Hypothalamus (tissue), 51 donors: ENCODE measurements around the gene MEGF10.

Experiments used
- DNase-seq, 51 donors: peaks; one replicate each; lab custom pipeline; 2025; lab: John Stamatoyannopoulos, UW

MEGF10 gene

GRCh38 chr5:127324756-127325155, 34.2 kb downstream of the MEGF10 start:
- no peak for DNase-seq

GRCh38 chr5:127326431-127326830, 35.8 kb downstream of the MEGF10 start:
- DNase-seq = no peak

GRCh38 chr5:127326976-127327755, 36.6 kb downstream of the MEGF10 start:
- DNase-seq = no peak

DNA sequence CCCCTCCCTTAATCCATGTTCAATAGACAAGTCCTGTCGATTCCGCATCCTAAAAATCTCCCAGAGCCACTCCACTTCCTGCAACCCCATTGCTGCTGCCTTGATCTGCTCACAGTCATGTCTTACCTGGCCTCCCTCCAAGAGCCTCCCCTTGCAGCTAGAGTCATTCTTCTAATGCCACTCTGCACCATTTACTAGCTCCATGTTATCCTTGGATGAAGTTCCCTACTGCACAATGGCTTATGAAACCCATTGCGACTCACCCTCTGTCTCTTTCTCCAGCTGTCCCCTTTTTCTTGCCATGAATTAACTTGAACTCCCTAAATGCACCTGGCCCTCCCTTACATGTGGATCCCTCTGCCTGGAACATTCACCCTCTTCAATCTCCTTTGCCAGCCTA, 39.5 kb downstream of the MEGF10 start:
- no peak for DNase-seq

DNA sequence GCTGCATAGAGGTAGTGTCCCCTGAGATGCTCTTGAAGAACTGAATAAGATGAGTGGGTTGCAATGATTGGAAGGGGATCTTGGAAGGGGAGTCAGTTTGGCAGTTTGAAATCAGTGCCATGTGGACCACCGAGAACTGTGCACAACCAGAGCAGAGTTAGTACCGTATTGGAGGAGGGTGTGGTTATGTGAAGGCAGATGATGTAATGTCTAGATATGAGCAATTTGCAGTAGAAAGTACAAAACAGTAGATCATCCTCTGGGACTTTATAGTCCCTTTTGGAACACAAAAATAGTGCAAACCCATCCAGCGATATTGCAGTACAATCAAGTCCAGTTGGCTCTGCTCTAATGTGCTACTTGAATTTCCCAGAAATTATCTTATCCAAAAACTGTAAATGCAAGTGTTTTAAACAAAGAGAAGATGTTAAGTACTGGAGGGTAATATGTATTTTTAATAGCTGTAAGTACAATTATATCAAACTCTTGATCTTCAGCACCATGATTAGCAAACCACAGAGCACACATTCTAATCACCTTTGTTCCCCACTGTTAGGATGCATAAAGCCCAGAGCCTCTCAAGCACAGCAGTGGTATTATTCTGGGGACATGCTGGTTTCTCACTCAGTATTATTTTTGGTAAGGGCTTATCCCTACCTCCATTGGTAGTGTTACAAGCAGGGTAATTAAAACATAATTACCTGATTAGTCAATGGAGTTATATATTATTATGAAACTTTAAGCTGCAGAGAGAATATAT, 41.5 kb downstream of the MEGF10 start:
- DNase-seq = no peak

DNA sequence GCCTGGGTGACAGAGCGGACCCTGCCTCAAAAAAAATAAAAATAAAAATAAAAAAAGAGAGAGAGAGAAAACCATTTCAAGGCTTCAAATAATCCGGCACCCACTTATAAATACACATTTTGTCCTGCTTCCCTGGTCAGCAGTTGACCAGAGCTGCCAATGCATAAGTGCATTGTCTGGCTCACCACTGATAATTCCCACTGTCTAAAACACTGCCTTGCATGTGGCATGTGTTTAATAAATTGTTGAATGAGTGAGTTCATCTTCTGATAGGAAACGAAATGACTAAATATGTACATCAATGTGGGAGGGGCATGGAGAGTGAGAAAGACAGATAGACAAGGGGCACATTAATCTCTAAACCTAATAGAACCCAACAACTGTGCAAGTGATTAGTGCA, 42.9 kb downstream of the MEGF10 start:
- DNase-seq = peak in 1 of 51 donors; percentile 11

DNA sequence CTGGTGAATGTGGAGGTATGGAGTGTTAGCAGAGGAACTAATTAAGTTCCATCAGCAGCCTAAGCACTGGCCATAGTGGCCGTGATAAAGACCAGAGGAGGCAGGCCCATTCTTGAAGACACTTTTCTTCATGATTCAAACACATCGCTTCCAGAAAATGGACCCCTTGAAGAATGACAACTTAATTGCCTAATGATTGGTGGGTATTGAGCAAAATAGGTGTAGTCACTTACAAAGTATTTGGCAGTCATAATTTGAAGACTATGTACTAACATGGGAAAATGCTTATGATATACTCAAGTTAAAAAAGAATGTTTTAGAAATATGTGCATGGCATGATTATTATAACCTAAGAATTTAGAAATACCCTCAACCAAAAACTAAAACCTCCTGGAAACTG, 44.8 kb downstream of the MEGF10 start:
- no peak for DNase-seq

GRCh38 chr5:127337876-127338275, 47.3 kb downstream of the MEGF10 start:
- peak in 2 of 51 donors; percentile 19 to 39 for DNase-seq

- DNase-seq = no peak
Measured at GRCh38 chr5:127338501-127338900, 47.9 kb downstream of the MEGF10 start.

GRCh38 chr5:127340606-127341005, 50.0 kb downstream of the MEGF10 start:
- DNase-seq = no peak

DNA sequence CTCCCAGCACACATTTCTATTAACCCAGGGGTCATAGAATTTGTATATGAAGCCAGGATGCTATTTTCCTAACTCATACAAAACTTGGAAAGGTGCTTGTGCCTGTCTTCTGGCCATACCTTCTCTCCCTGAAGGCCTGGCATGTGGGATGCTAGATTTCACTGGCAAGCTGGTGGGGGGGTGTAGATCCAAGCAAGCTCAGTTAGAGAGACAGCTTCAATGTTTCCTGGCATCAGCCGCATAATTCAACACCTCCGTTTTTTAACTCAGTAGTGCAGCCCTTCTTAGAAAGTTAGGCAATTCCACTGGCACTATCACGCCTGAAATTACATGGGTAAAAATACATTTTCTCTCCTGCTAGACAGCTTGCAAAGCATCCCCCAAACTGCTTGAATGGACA, 51.8 kb downstream of the MEGF10 start:
- no peak for DNase-seq

- no peak for DNase-seq
Measured at GRCh38 chr5:127343313-127343712, 52.7 kb downstream of the MEGF10 start.

DNA sequence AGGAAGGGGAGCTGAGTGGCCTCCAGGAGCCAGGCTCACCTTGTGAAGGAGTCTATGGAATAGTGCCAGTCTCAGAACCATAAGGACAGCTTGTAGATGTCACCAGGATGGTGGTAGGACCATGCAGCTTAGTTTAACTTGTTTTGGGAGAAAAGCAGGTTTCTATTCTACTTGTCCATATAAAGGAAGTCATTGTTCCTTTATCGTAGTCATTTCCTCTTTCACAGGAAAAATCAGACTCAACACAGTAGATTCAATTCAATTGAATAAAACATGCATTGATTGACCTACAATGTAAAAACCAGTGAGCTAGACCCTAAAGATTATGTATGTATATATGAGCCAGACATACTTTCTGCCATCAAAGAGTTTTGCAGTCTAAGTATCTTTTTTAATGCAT, 53.3 kb downstream of the MEGF10 start:
- no peak for DNase-seq

GRCh38 chr5:127344931-127345330, 54.3 kb downstream of the MEGF10 start:
- DNase-seq = no peak

GRCh38 chr5:127351418-127351817, 60.8 kb downstream of the MEGF10 start:
- no peak for DNase-seq

- no peak for DNase-seq
Measured at GRCh38 chr5:127352068-127352467, 61.5 kb downstream of the MEGF10 start.

GRCh38 chr5:127353327-127353726, 62.7 kb downstream of the MEGF10 start:
- peak in 13 of 51 donors; percentile 11 to 58 (median 25) for DNase-seq

DNA sequence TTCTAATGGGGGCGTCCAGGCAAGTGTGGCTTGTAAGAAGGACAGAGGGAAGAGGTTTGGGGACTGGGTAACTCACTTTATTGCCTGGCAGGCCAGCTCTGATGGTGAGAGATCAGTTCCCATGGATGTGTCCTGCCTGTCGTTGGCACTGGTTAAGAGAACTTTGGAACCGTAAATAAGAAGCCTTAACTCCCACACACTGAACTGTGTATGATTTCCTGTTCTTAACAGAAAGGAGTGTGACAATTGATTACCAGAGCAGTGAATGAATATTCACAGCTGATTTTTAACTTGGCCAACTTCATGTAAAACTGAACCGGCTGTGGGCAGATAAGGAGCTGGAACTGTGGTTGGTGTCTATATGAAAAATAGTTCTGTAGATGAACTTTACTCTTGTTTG, 63.2 kb downstream of the MEGF10 start:
- peak in 1 of 51 donors; percentile 58 for DNase-seq

DNA sequence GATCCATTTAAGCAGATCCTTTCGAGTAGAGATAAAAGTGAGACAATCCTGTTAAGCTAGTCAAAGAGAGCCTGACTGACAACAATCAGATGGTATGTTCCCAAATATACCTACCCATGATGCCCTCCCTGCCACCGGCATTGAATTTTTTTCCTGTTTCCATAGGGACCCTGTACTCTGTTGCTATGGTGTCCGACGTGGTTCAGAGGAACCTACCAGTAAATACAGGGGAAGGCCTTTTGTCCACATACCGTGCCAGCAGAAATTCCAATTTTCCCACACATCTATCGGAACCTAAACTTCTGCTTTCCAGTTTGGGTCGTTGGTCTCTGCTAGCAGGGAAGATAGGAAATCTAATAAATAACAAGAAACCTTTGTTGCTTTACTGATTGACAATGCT, 64.7 kb downstream of the MEGF10 start:
- peak in 6 of 51 donors; percentile 8 to 40 (median 13) for DNase-seq

DNA sequence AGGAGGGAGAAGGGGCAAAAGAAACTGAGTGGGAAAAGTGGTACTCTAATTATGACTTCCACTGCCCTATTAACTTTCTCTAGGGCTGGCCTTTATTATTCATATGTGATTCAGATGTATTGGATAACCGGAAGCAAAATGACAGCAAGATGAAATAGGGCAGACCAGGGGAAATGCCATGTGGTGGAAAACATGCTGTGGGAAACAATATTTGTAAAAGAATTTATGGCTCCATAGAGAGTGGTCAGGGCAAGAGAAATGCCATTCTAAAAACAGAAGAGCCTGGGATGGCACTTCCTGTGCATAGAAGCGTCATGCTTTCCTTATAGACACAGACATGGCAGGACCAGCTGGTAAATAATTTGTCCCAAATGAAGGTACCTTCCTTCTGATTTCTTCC, 67.7 kb downstream of the MEGF10 start:
- DNase-seq = no peak

GRCh38 chr5:127358740-127359139, 68.1 kb downstream of the MEGF10 start:
- peak in 1 of 51 donors; percentile 26 for DNase-seq

DNA sequence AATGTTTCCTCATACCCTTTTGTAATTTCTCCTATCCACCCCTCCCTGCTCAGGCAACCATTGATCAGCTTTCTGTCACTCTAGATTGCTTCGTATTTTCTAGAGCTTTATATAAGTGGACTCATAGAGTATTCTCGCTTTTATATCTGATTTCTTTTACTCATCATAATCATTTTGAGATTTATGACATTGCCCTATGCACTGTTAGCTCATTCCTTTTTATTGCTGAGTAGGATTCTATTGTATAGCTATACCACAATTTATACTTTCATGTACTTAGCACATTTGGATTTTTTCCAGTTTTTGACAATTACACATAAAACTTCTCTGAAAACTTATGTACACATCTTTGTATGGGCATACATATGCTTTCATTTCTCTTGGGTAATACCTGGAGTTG, 68.9 kb downstream of the MEGF10 start:
- DNase-seq = no peak
